ELF-1 (cell line): ENCODE measurements around the gene OR4E2.
"Not testable (repeated sequence)": the region's sequence is repeated elsewhere in the genome, so short reads cannot be mapped to it uniquely, and the experiment has no call there.

Experiments used
- DNase-seq: peaks from one replicate; pipeline ENCODE4 v3.0.0-alpha.2; 2016; ENCODE audit warnings: low read depth, low spot score

OR4E2 gene

DNA sequence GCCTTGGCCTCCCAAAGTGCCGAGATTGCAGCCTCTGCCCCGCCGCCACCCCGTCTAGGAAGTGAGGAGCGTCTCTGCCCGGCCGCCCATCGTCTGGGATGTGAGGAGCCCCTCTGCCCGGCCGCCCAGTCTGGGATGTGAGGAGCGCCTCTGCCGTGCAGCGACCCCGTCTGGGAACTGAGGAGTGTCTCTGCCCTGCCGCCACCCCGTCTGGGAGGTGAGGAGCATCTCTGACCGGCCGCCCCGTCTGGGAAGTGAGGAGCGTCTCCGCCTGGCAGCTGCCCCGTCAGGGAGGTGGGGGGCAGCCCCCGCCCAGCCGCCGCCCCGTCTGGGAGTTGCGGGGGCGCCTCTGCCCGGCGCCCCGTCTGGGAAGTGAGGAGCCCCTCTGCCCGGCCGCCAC lies 44.0 kb downstream of the OR4E2 start:
- not testable (repeated sequence) for DNase-seq

DNA sequence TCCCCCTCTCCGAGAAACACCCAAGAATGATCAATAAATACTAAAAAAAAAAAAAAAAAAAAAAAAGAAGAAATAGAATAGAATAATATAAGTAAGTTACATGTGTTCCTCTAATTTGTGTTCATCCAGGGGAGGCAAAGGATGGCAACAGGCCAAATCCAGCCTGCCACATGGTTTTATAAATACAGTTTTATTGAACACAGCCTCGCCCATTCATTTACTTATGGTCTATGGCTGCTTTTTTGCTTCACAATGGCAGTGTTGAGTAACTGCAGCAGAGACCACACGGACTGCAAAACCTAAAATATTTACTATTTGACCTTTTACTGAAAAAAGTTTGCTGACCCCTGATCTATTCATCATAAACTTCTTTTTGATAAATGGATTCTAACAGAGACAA lies 44.9 kb downstream of the OR4E2 start:
- not testable (repeated sequence) for DNase-seq

DNA sequence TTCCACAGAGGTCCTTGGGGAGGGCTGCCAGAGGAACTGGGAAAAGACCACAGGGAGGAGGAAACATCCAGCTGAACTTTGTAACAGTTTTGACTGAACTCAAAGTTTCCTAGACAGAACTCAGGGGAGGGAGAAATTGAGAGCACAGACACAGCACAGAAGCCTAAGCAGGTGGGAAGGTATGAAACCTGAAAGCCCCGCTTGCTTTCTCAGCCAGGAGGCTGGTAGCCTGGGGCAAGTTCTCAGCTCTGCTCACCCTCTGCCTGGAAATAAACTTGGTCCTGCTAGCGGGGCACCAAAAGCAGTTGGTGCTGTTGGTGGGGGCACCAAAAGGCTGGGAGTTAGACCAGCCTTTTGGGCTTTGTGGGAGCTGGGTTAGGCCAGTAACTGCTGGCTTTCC lies 45.9 kb downstream of the OR4E2 start:
- no peak for DNase-seq

DNA sequence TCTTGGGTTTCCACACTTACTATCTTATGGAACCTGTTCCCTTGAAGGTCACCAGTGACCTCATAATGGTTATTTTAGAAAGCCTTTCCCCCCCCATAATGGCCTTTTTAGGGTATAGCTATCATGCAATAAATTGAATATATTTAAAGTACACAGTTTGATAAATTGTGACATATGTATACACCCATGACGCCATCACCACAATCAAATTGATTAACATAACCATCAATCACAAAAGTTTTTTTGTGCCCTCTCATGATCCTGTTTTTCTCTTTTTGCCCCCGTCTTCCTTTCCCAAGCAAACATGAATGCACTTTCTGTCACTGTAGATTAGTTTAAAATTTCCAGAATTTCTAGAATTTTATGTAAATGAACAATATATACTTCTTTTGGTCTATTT lies 48.7 kb downstream of the OR4E2 start:
- DNase-seq: no peak

DNA sequence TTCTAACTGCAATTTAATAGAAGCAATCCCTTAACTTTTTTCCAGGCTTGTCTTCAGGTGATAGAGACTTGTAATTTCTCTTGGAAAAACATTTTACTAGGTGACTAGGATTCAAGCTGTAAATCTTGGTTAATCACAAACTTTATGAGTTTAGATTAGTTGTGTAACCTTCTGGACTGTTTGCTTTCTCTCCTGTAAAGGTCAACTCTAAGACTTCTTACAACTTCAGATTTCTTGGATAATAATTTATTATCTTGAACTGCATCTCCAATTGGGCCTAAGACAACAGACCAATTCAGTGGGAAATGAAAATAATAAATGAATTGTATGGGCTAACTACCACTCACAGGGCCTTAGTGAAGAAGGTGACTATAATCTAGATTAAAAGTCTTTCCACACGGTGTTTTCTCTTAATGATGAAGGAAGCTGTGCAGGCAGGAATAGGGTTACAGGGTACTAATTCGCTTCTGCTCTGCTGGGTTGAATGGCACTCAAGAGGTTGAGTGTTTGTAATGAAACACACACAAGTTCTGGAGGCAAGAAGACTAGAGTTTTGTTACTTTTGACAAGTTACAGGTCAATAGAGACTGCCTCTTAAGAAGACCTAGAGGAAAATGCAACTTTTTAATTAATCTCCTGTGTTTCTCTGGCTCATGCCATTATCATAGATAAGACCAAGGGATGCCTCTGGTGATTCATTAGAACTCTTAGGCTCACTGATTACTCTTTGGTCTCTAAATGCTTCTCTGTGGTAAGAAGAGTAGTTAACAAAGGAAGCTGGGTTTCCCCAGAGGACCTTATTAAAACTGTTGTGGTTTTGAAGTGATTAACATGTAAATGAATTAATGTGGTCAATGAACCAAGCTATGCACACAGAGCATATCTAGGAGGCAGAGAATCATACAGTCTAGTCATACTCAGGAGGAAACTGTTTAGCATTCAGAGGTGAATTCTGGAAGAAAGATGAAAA lies 50.0 kb downstream of the OR4E2 start:
- DNase-seq: no peak

DNA sequence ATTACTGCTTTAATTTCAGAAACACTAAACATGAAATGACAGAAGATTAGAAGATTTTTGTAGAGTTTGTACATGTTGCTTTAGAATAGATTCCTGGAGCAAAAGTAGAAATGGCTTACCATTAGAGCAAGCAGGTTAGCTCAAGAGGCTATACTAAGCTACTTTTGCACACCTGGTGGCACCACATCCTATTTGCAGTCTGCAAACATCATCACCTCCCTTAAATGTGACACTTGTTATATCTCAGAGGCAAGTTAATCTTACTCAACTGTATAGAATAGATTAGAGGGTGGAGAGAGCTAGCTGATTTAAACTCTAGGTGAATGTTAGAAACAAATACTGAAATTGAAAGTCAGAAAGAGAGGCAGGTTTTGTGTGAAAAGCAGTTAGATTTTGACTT lies 50.7 kb downstream of the OR4E2 start:
- DNase-seq: no peak

DNA sequence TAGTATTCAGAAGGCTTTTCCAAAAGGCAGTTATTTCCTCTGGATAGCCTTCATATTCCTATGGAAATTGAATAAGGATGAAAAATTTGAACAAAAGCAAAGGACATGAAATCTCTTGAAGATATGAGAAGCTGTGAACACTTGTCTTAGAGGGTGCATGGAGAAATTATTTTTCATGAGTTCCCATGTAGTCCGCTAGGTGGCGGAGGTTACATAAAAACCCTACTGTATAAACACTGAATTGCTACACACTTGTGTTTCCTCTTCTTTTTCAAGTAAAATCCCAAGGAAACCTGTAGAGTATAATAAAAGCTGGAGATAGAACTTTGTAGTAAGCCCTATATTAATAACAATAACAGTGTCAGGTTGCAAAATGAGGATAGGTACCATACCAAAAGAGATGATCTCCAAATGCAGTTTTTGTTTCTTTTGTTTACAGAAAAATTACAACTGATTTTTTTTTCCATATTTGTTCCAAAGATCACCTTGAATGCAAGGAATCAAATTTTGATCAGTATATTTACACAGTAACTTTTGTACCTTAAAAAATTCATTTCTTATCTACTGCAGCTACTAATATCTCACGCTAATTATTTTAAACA lies 57.8 kb downstream of the OR4E2 start:
- DNase-seq: no peak

DNA sequence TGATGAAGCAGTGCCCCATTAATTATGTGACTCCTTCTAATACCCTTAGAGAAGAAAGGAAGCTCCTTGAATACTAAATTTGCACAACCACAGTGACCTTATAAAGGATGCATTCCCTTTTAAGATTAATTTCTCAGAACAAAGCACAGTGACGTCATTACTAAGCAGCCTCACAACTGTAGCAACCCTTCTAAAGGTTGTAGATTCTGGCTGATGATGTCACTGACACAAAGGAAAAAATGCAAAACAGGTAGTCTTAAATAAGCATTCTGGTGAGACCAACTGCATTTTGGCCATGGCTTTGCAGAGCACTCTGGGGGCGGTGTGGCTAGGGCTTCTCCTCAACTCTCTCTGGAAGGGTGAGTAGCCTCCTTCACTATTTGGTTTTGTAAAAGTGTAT lies 58.4 kb downstream of the OR4E2 start:
- DNase-seq: no peak

DNA sequence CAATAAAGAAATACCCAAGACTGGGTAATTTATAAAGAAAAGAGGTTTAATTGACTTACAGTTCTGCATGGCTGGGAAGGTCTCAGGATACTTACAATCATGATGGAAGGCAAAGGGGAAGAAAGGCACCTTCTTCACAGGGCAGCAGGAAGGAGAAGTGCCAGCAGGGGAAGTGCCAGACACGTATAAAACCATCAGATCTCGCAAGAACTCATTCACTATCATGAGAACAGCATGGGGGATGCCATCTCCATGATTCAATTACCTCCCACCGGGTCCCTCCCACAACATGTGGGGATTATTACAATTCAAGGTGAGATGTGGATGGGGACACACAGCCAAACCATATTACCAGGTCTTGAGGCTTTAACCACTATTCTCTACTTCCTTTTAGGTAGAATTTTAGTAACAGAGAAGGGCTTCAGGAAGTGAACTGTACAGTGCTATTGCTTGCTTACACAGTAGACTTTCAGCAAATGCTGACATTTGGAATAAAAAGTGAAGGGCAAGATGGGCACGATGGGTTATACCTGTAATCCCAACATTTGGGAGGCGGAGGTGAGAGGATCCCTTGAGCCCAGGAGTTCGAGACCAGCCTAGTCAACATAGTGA lies 60.8 kb downstream of the OR4E2 start:
- no peak for DNase-seq
